Nephron (organoid): ENCODE measurements around the gene VWF.

ENCODE experiments used
- H3K27ac Mint-ChIP-seq, 3 experiments: 2 replicates each; pipeline ENCODE4 v1.8.0; 2020; ENCODE audit warnings: mixed read lengths in 3 of 3, mild to moderate bottlenecking in 2 of 3, moderate library complexity in 1 of 3
- H3K27me3 Mint-ChIP-seq: 2 replicates; pipeline ENCODE4 v1.8.0; 2021; ENCODE audit warnings: low read depth, mild to moderate bottlenecking, moderate library complexity, mixed read lengths
- H3K36me3 Mint-ChIP-seq: 2 replicates; pipeline ENCODE4 v1.8.0; 2020; ENCODE audit warnings: low read depth, mixed read lengths
- H3K4me1 Mint-ChIP-seq: 2 replicates; pipeline ENCODE4 v1.8.0; 2020; ENCODE audit warnings: mixed read lengths
- H3K4me3 Mint-ChIP-seq, 3 experiments: 2 replicates each; pipeline ENCODE4 v1.8.0; 2020; ENCODE audit warnings: mild to moderate bottlenecking in 3 of 3, mixed read lengths in 3 of 3, moderate library complexity in 2 of 3
- H3K9me3 Mint-ChIP-seq: 2 replicates; pipeline ENCODE4 v1.8.0; 2020; ENCODE audit warnings: mixed read lengths
- CTCF ChIP-seq, 3 experiments: fragments of 200-600 bp; sonication (generic); IDR thresholded peaks; one replicate each; pipeline ENCODE4 v1.5.0; 2021; ENCODE audit warnings: antibody characterized with exemption in 3 of 3; ENCODE audit not compliant: unreplicated experiment in 3 of 3

The VWF gene

GRCh38 chr12:6041891-6042290 is 82.6 kb downstream of the VWF start:
- Mint-ChIP-seq H3K27ac (no peak overlapping the region), H3K9me3 (no peaks in the 10 kb centered on the region), H3K27me3 (peaks cover 10% of the 10 kb centered on the region), H3K4me3 (no peak overlapping the region), H3K36me3 (no peaks in the 10 kb centered on the region), H3K4me1 (no peaks in the 10 kb centered on the region)
- no peak for TF ChIP-seq CTCF (IDR thresholded peaks at IDR 0.05; ENCODE audit: unreplicated experiment in 3 of 3)

GRCh38 chr12:6040815-6041214 is 83.7 kb downstream of the VWF start:
- Mint-ChIP-seq H3K4me3 (no peak overlapping the region), H3K4me1 (no peaks in the 10 kb centered on the region), H3K27ac (no peak overlapping the region), H3K27me3 (peaks cover 10% of the 10 kb centered on the region), H3K36me3 (no peaks in the 10 kb centered on the region), H3K9me3 (no peaks in the 10 kb centered on the region)
- TF ChIP-seq CTCF (IDR thresholded peaks at IDR 0.05; ENCODE audit: unreplicated experiment in 3 of 3): no peak

- no peak overlapping the region for H3K4me3 Mint-ChIP-seq
- H3K4me1 Mint-ChIP-seq: no peaks in the 10 kb centered on the region
- no peaks in the 10 kb centered on the region for H3K36me3 Mint-ChIP-seq
- no peaks in the 10 kb centered on the region for H3K9me3 Mint-ChIP-seq
- H3K27ac Mint-ChIP-seq: no peak overlapping the region
- H3K27me3 Mint-ChIP-seq: peaks cover 5% of the 10 kb centered on the region
- TF ChIP-seq CTCF (IDR thresholded peaks at IDR 0.05; ENCODE audit: unreplicated experiment in 3 of 3): peak; percentile 76 to 95 (median 90)
These were observed 84.4 kb downstream of the VWF start for GRCh38 chr12:6039894-6040601.

GRCh38 chr12:6038160-6038559 is 86.3 kb downstream of the VWF start:
- Mint-ChIP-seq H3K4me1 (no peaks in the 10 kb centered on the region), H3K4me3 (no peak overlapping the region), H3K36me3 (no peaks in the 10 kb centered on the region), H3K9me3 (no peaks in the 10 kb centered on the region), H3K27ac (no peak overlapping the region), H3K27me3 (no peaks in the 10 kb centered on the region)
- peak; percentile 62 to 65 (median 64) for TF ChIP-seq CTCF (IDR thresholded peaks at IDR 0.05; ENCODE audit: unreplicated experiment in 3 of 3)

GRCh38 chr12:6037459-6037858 is 87.0 kb downstream of the VWF start:
- Mint-ChIP-seq H3K9me3 (no peaks in the 10 kb centered on the region), H3K36me3 (no peaks in the 10 kb centered on the region), H3K4me3 (no peak overlapping the region), H3K4me1 (no peaks in the 10 kb centered on the region), H3K27ac (no peak overlapping the region), H3K27me3 (no peaks in the 10 kb centered on the region)
- TF ChIP-seq CTCF (IDR thresholded peaks at IDR 0.05; ENCODE audit: unreplicated experiment in 3 of 3): no peak

GRCh38 chr12:6036509-6036908 is 88.0 kb downstream of the VWF start:
- Mint-ChIP-seq H3K4me3 (no peak overlapping the region), H3K27ac (no peak overlapping the region), H3K36me3 (no peaks in the 10 kb centered on the region), H3K27me3 (no peaks in the 10 kb centered on the region), H3K9me3 (no peaks in the 10 kb centered on the region), H3K4me1 (no peaks in the 10 kb centered on the region)
- TF ChIP-seq CTCF (IDR thresholded peaks at IDR 0.05; ENCODE audit: unreplicated experiment in 3 of 3): no peak
